K562 (cell line): ENCODE data around the gene YIF1A. TPM values are rescaled to one million over a fixed set of nuclear protein-coding genes. Genes with fewer than 3 reads are reported as not detected.

Experiments used
- CBFB ChIP-seq: sonication (generic); formaldehyde crosslinking; IDR thresholded peaks from 2 replicates; pipeline ENCODE4 v1.4.0; 2020; ENCODE audit warnings: mild to moderate bottlenecking, missing genetic modification reagents
- CREM ChIP-seq: IDR thresholded peaks from 2 replicates; pipeline ENCODE4 v1.6.1; 2014; ENCODE audit warnings: antibody characterized with exemption, low read depth
- MAZ ChIP-seq, 2 experiments: fragments of 450-650 bp in 1 of 2; sonication (generic) in 1 of 2; formaldehyde crosslinking; IDR thresholded peaks in 1 of 2; conservative IDR thresholded peaks in 1 of 2; 2 replicates each; pipeline versions ENCODE4 v1.4.0 to v1.5.0; 2020; ENCODE audit warnings: mild to moderate bottlenecking in 1 of 2, missing genetic modification reagents in 1 of 2
- MTA3 ChIP-seq: fragments of 450-650 bp; formaldehyde crosslinking; IDR thresholded peaks from 2 replicates; pipeline ENCODE4 v1.6.1; 2017; ENCODE audit warnings: mild to moderate bottlenecking, borderline replicate concordance
- NFATC3 ChIP-seq: fragments of 450-650 bp; IDR thresholded peaks from 2 replicates; pipeline ENCODE4 v1.6.1; 2017; ENCODE audit warnings: mild to moderate bottlenecking
- PML ChIP-seq: IDR thresholded peaks from 2 replicates; pipeline ENCODE4 v1.6.1; 2012; ENCODE audit warnings: low read length, inconsistent platforms
- POLR2A ChIP-seq: fragments of 450-650 bp; conservative IDR thresholded peaks from 2 replicates; pipeline ENCODE4 v1.6.1; 2016
- POLR2G ChIP-seq: fragments of 200-400 bp; formaldehyde crosslinking; IDR thresholded peaks from 2 replicates; pipeline ENCODE4 v1.6.1; 2017; ENCODE audit warnings: low read depth, mild to moderate bottlenecking, antibody characterized with exemption, low read length, moderate library complexity
- PRPF4 ChIP-seq: fragments of 200-400 bp; formaldehyde crosslinking; IDR thresholded peaks from one replicate; pipeline ENCODE4 v1.6.1; 2017; ENCODE audit warnings: low read length, low read depth, mild to moderate bottlenecking; ENCODE audit not compliant: insufficient read depth, poor library complexity, severe bottlenecking
- RBBP5 ChIP-seq: fragments of 200-600 bp; sonication (generic); IDR thresholded peaks from 2 replicates; pipeline ENCODE4 v1.6.1; 2012; ENCODE audit warnings: borderline replicate concordance, mild to moderate bottlenecking, low read length, control low read depth, inconsistent platforms; ENCODE audit not compliant: insufficient read depth, poor library complexity, severe bottlenecking
- SP1 ChIP-seq: sonication (generic); formaldehyde crosslinking; IDR thresholded peaks from 2 replicates; pipeline ENCODE4 v1.8.1; 2022; ENCODE audit warnings: mild to moderate bottlenecking, missing genetic modification reagents
- TAF1 ChIP-seq: IDR thresholded peaks from 2 replicates; pipeline ENCODE4 v1.6.1; 2011; ENCODE audit warnings: mild to moderate bottlenecking, low read length, moderate library complexity; ENCODE audit not compliant: insufficient read depth, control insufficient read depth, severe bottlenecking; ENCODE audit errors: extremely low read depth
- polyA plus RNA-seq, 8 experiments: library from polyadenylated mRNA; depleted of rRNA in 4 of 8; stranded (reverse) in 5 of 8; unstranded in 3 of 8; fragments of >200 nt; fragmentation: Nextera tagmentation in 2 of 8; fragmentation: Illumina TruSeq in 1 of 8; extraction: Ambion mirVana in 2 of 8; extraction: Trizol in 1 of 8; gene quantifications; 2 replicates each; pipeline versions ENCODE4 v1.2.1 to v1.2.3, GENCODE V29; 2011 to 2014; ENCODE audit warnings: inconsistent platforms in 1 of 8, missing spikeins in 1 of 8
- total RNA-seq, 7 experiments: library from RNA; depleted of rRNA in 6 of 7; stranded (reverse); fragments of >200 nt in 6 of 7; fragmentation: Illumina TruSeq in 2 of 7; extraction: Trizol in 2 of 7; gene quantifications; 2 replicates each; pipeline versions ENCODE4 v1.2.1 to v1.2.3, GENCODE V29; 2011 to 2021; ENCODE audit warnings: low replicate concordance in 1 of 7
- TF ChIP-seq, protein P1 (sequence below), 2 experiments: fragments of 450-650 bp in 1 of 2; sonication (generic) in 1 of 2; formaldehyde crosslinking in 1 of 2; IDR thresholded peaks; 2 replicates each; pipeline versions ENCODE4 v1.7.1 to v1.9.0; 2016 to 2022; ENCODE audit warnings: inconsistent platforms in 1 of 2, mild to moderate bottlenecking in 1 of 2, missing genetic modification reagents in 1 of 2
- TF ChIP-seq, protein P2 (sequence below): sonication (generic); formaldehyde crosslinking; IDR thresholded peaks from 2 replicates; pipeline ENCODE4 v1.8.1; 2023; ENCODE audit warnings: mild to moderate bottlenecking, missing genetic modification reagents

YIF1A gene
- total and polyA plus RNA-seq, 9 of the 15 experiments (the other 6 are each of a cell fraction or from before 2014, with no cell fraction given): 8.6 to 121 (median 77.2) TPM

DNA sequence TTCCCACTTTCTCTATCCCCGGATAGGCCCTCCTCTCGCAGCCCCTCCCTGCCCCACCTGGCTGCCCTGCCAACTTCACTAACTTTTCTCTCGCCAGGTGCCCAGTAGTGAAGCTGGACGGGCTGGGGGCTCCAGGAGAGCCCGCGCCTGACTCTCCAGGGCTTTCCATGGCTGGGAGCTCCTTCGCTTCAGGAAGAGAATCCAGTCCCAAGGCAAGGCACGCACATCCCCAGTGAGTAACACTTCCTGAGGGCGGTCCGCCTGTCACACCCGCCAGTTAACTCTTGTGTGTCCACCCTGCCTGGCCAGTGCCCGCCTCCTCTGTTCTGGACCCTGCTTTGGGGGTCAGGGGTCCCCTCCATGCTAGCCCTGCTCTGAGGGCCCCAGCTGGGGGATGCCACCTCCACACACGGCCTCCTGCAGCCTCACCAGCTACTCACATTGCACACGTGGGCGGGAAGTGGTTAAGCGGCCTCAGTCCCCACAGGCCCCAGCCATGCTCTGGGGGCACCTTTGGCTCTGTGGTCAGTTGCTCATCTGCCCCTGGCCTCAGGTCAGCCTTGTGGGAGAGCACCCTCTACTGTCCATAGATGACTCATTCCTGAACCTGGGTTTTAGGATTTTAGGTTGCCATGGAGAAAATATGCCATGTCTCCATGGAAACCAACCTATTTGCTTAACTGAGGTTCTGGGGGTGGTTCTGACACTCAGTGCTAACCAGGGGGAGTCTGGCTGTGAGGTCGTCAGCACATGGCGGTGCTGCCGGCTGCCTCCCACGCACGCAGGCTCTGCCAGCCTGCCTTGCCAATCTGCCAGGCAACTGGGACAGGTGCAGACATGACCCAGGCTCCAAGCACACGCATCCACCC is 47.5 kb upstream of the YIF1A start, which contains the start of gene RIN1 (continued):
- TF ChIP-seq, protein P1, sequence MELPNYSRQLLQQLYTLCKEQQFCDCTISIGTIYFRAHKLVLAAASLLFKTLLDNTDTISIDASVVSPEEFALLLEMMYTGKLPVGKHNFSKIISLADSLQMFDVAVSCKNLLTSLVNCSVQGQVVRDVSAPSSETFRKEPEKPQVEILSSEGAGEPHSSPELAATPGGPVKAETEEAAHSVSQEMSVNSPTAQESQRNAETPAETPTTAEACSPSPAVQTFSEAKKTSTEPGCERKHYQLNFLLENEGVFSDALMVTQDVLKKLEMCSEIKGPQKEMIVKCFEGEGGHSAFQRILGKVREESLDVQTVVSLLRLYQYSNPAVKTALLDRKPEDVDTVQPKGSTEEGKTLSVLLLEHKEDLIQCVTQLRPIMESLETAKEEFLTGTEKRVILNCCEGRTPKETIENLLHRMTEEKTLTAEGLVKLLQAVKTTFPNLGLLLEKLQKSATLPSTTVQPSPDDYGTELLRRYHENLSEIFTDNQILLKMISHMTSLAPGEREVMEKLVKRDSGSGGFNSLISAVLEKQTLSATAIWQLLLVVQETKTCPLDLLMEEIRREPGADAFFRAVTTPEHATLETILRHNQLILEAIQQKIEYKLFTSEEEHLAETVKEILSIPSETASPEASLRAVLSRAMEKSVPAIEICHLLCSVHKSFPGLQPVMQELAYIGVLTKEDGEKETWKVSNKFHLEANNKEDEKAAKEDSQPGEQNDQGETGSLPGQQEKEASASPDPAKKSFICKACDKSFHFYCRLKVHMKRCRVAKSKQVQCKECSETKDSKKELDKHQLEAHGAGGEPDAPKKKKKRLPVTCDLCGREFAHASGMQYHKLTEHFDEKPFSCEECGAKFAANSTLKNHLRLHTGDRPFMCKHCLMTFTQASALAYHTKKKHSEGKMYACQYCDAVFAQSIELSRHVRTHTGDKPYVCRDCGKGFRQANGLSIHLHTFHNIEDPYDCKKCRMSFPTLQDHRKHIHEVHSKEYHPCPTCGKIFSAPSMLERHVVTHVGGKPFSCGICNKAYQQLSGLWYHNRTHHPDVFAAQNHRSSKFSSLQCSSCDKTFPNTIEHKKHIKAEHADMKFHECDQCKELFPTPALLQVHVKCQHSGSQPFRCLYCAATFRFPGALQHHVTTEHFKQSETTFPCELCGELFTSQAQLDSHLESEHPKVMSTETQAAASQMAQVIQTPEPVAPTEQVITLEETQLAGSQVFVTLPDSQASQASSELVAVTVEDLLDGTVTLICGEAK (IDR thresholded peaks at IDR 0.05): no peak
- TF ChIP-seq, protein P1 (CRISPR knock-in tag; IDR thresholded peaks at IDR 0.05): no peak
- TF ChIP-seq PML (no peak), POLR2G (peak; percentile 29), NFATC3 (no peak), PRPF4 (no peak), POLR2A (peak; percentile 45; the same call in 1 of the 2 replicates), CREM (peak; percentile 61), CBFB (CRISPR knock-in tag) (peak; percentile 87; the same call in 1 of the 2 replicates), TAF1 (no peak), RBBP5 (no peak), SP1 (peak; percentile 48; the same call in 1 of the 2 replicates), MAZ (CRISPR knock-in tag; conservative IDR thresholded peaks at IDR 0.05 in 1 of 2, IDR thresholded peaks at IDR 0.05 in 1 of 2) (peak; percentile 59 to 60; a peak in 2 of 4 replicates), MTA3 (peak; percentile 41; the same call in 1 of the 2 replicates)
- TF ChIP-seq, protein P2, sequence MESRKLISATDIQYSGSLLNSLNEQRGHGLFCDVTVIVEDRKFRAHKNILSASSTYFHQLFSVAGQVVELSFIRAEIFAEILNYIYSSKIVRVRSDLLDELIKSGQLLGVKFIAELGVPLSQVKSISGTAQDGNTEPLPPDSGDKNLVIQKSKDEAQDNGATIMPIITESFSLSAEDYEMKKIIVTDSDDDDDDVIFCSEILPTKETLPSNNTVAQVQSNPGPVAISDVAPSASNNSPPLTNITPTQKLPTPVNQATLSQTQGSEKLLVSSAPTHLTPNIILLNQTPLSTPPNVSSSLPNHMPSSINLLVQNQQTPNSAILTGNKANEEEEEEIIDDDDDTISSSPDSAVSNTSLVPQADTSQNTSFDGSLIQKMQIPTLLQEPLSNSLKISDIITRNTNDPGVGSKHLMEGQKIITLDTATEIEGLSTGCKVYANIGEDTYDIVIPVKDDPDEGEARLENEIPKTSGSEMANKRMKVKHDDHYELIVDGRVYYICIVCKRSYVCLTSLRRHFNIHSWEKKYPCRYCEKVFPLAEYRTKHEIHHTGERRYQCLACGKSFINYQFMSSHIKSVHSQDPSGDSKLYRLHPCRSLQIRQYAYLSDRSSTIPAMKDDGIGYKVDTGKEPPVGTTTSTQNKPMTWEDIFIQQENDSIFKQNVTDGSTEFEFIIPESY (CRISPR knock-in tag): peak; percentile 68; the same call in 1 of the 2 replicates
